Keratinocyte (primary cell): ENCODE measurements around the gene KBTBD6. TPM values are rescaled to one million over a fixed set of nuclear protein-coding genes. Genes with fewer than 3 reads are reported as not detected.

Source experiments
- DNase-seq: peaks from one replicate; pipeline ENCODE4 v3.0.0-alpha.2; 2011; ENCODE audit warnings: low read depth, missing footprints, low spot score
- FAIRE-seq: peaks from 2 replicates; lab custom pipeline; 2011; peaks lifted over from hg19 to GRCh38; lab: Jason Lieb, UNC
- H2AFZ ChIP-seq: 2 replicates; pipeline ENCODE4 v1.6.0; 2012; ENCODE audit warnings: low read length, control low read depth, inconsistent platforms; ENCODE audit not compliant: control insufficient read depth
- H3K27ac ChIP-seq: 2 replicates; pipeline ENCODE4 v1.5.1; 2011; ENCODE audit warnings: low read length; ENCODE audit not compliant: control insufficient read depth, insufficient read depth
- H3K27me3 ChIP-seq: 3 replicates; pipeline ENCODE4 v1.6.0; 2011; ENCODE audit warnings: low read length; ENCODE audit not compliant: control insufficient read depth, insufficient read depth; ENCODE audit errors: extremely low read depth
- H3K36me3 ChIP-seq, 2 experiments: 2 replicates in 1 of 2; 3 replicates in 1 of 2; pipeline ENCODE4 v1.5.1; 2011; ENCODE audit warnings: low read length in 2 of 2, mild to moderate bottlenecking in 1 of 2; ENCODE audit not compliant: control insufficient read depth in 2 of 2, insufficient read depth in 2 of 2; ENCODE audit errors: extremely low read depth in 1 of 2
- H3K4me1 ChIP-seq: 3 replicates; pipeline ENCODE4 v1.5.1; 2011; ENCODE audit warnings: low read length; ENCODE audit not compliant: control insufficient read depth, insufficient read depth; ENCODE audit errors: extremely low read depth
- H3K4me2 ChIP-seq: 3 replicates; pipeline ENCODE4 v1.6.0; 2011; ENCODE audit warnings: low read depth, low read length; ENCODE audit not compliant: control insufficient read depth, insufficient read depth; ENCODE audit errors: extremely low read depth
- H3K4me3 ChIP-seq, 3 experiments: fragments of 200-600 bp in 1 of 3; sonication (generic) in 1 of 3; 2 replicates in 2 of 3; 3 replicates in 1 of 3; pipeline ENCODE4 v1.5.1; 2011 to 2016; ENCODE audit warnings: low read length in 3 of 3, mild to moderate bottlenecking in 3 of 3, control low read depth in 2 of 3, inconsistent platforms in 1 of 3, low read depth in 1 of 3, mixed read lengths in 1 of 3, mixed run types in 1 of 3, moderate library complexity in 1 of 3; ENCODE audit not compliant: control insufficient read depth in 2 of 3, insufficient read depth in 2 of 3; ENCODE audit errors: extremely low read depth in 1 of 3
- H3K79me2 ChIP-seq: 2 replicates; pipeline ENCODE4 v1.6.0; 2012; ENCODE audit warnings: low read length; ENCODE audit not compliant: control insufficient read depth, insufficient read depth
- H3K9ac ChIP-seq: 3 replicates; pipeline ENCODE4 v1.6.0; 2011; ENCODE audit warnings: low read length; ENCODE audit not compliant: control insufficient read depth, insufficient read depth; ENCODE audit errors: extremely low read depth
- H3K9me1 ChIP-seq: 3 replicates; pipeline ENCODE4 v1.6.0; 2011; ENCODE audit warnings: low read length; ENCODE audit not compliant: control insufficient read depth, insufficient read depth; ENCODE audit errors: extremely low read depth
- H3K9me3 ChIP-seq: 2 replicates; pipeline ENCODE4 v1.5.1; 2012; ENCODE audit warnings: low read depth, low read length; ENCODE audit not compliant: control insufficient read depth
- H4K20me1 ChIP-seq: 3 replicates; pipeline ENCODE4 v1.6.0; 2011; ENCODE audit warnings: low read length; ENCODE audit not compliant: control insufficient read depth, insufficient read depth; ENCODE audit errors: extremely low read depth
- CTCF ChIP-seq, 3 experiments: IDR thresholded peaks in 1 of 3; conservative IDR thresholded peaks in 1 of 3; optimal IDR thresholded peaks in 1 of 3; 2 replicates in 2 of 3; 3 replicates in 1 of 3; pipeline versions ENCODE3 to v1.5.1; 2011; ENCODE audit warnings: low read length in 3 of 3, mild to moderate bottlenecking in 3 of 3, moderate library complexity in 2 of 3, control low read depth in 1 of 3, inconsistent platforms in 1 of 3; ENCODE audit not compliant: insufficient read depth in 2 of 3; ENCODE audit errors: extremely low read depth in 1 of 3
- EZH2 ChIP-seq: IDR thresholded peaks from one replicate; pipeline ENCODE4 v1.6.1; 2012; ENCODE audit warnings: inconsistent platforms, mild to moderate bottlenecking, low read length, moderate library complexity
- dilution Hi-C: fragments of 300-500 bp; cut with MboI; formaldehyde crosslinking; loops from one replicate; pipeline ENCODE4 v1.7.0; 2020; ENCODE audit warnings: low sequenced_read_pairs; ENCODE audit not compliant: extremely low pct_ligation_motif_present
- polyA plus RNA-seq, 5 experiments: library from polyadenylated mRNA; depleted of rRNA in 3 of 5; stranded (reverse) in 3 of 5; stranded (forward) in 1 of 5; unstranded in 1 of 5; fragments of >200 nt; gene quantifications; 1 replicate in 1 of 5; 2 replicates in 3 of 5; 3 replicates in 1 of 5; pipeline versions ENCODE4 v1.2.1 to v1.2.3, GENCODE V29; 2011 to 2012; ENCODE audit warnings: missing spikeins in 2 of 5, low read depth in 1 of 5, low replicate concordance in 1 of 5

KBTBD6 gene
- polyA plus RNA-seq, 1 donor (not counting 4 experiments of a cell fraction or from before 2014, with no cell fraction given), result 4.9 TPM

DNA sequence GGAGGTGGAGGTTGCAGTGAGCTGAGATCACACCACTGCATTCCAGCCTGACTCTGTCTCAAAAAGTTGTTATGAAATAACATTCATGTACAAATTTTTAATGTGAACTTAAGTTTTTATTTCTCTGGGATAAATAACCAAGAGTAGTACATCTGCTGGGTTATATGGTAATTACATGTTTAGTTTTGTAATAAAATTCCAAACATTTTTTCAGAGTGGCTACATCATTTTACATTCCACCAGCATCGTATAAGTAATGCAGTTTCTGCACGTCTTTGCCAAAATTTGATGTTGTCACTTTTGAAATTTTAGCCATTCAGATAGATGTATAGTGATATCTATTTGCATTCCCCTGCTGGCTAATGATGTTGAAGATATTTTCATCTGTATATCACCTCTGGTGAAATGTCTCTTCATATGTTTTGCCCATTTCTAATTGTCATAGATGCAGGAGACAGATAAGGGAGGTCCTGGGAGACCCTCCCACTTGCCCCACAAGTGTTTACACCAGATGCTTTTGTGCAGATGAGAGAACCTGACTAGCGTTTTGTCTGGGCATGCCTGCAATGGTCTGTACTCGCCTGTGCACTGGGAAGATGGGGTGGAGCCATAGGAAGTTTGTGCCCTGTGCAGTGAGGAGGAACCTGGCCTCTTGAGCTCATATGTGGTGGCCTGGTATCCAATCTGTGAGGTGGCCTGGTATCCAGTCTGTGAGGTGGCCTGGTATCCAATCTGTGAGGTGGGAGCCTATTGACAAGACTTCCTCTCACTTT is 12.7 kb upstream of the KBTBD6 start:
- Histone ChIP-seq H2AFZ (peak overlapping the region; percentile 73), H3K36me3 (peaks cover 0 to 6% of the 10 kb centered on the region in 2 experiments), H3K4me2 (peak overlapping the region; percentile 23)

DNA sequence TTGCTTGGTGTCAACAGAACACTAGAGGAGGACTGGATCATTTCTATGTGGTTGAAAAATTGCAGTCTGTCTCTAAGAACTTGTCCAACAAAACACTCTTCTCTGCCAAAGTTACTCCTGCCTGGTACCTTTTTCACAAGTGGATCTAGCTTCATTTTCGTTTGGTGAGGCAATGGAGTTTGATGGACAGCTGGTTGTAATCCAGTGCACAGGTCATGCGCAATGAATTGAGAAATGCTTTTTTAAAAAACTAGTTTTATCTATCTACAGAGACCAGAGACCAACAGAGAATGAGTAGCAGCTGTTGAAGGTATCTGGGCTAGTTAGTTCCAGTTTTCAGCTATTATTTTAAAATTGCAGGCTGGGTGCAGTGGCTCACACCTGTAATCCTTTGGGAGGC is 12.0 kb upstream of the KBTBD6 start:
- H3K9ac ChIP-seq, result no peak overlapping the region
- no peak overlapping the region for H3K4me3 ChIP-seq
- H3K4me1 ChIP-seq, result peaks cover 13% of the 10 kb centered on the region
- H3K79me2 ChIP-seq, result no peaks in the 10 kb centered on the region
- no peaks in the 10 kb centered on the region for H3K9me1 ChIP-seq
- no peaks in the 10 kb centered on the region for H4K20me1 ChIP-seq
- no peak for TF ChIP-seq EZH2
- TF ChIP-seq CTCF (optimal IDR thresholded peaks at IDR 0.05 in 1 of 3, IDR thresholded peaks at IDR 0.05 in 1 of 3, conservative IDR thresholded peaks at IDR 0.05 in 1 of 3; ENCODE audit: extremely low read depth in 1 of 3, insufficient read depth in 2 of 3, low read length in 3 of 3), result no peak
- no peak for DNase-seq
- H2AFZ ChIP-seq, result no peak overlapping the region
- dilution Hi-C loops, result no loop called here
- H3K27ac ChIP-seq, result peak overlapping the region; percentile 13
- H3K9me3 ChIP-seq, result peaks cover 13% of the 10 kb centered on the region
- no peaks in the 10 kb centered on the region for H3K27me3 ChIP-seq
- no peak overlapping the region for H3K4me2 ChIP-seq
- H3K36me3 ChIP-seq, result no peaks in the 10 kb centered on the region
- peak; percentile 44 for FAIRE-seq

More for the DNA sequence above, 12.7 kb upstream of the KBTBD6 start:
- Histone ChIP-seq H4K20me1 (no peaks in the 10 kb centered on the region), H3K79me2 (no peaks in the 10 kb centered on the region), H3K4me3 (no peak overlapping the region), H3K9me3 (peaks cover 20% of the 10 kb centered on the region), H3K27ac (peak overlapping the region; percentile 22), H3K9ac (no peak overlapping the region), H3K27me3 (no peaks in the 10 kb centered on the region), H3K9me1 (no peaks in the 10 kb centered on the region), H3K4me1 (peaks cover 14% of the 10 kb centered on the region)
- DNase-seq (no peak), FAIRE-seq (peak; percentile 91)
- dilution Hi-C loops, result no loop called here
- no peak for TF ChIP-seq CTCF (optimal IDR thresholded peaks at IDR 0.05 in 1 of 3, IDR thresholded peaks at IDR 0.05 in 1 of 3, conservative IDR thresholded peaks at IDR 0.05 in 1 of 3; ENCODE audit: extremely low read depth in 1 of 3, insufficient read depth in 2 of 3, low read length in 3 of 3)
- TF ChIP-seq EZH2, result no peak
